Measurements from ENCODE around the gene TEX9. TPM values are rescaled to one million over a fixed set of nuclear protein-coding genes. Genes with fewer than 3 reads are reported as not detected.

The TEX9 gene
- total and polyA plus RNA-seq, 2 of the 4 experiments (the other 2 are of a cell fraction) = 0.63 to 1.4 TPM

GRCh38 chr15:56472278-56472677, 107.1 kb downstream of the TEX9 start:
- H3K27ac ChIP-seq (ENCODE audit: insufficient read depth, low read length) = no peak overlapping the region
- in situ Hi-C loops (cut with MboI; ENCODE audit: low sequenced_read_pairs) = no loop called here
- no peak overlapping the region for H3K9ac ChIP-seq (ENCODE audit: low read depth, low read length)
- no peak overlapping the region for H2AFZ ChIP-seq (replicated peaks; ENCODE audit: low read length, poor library complexity)
- H2BK15ac ChIP-seq (ENCODE audit: low read depth, low read length) = no peak overlapping the region
- H4K20me1 ChIP-seq (ENCODE audit: insufficient read depth, low read length) = no peaks in the 10 kb centered on the region
- H3K27me3 ChIP-seq (ENCODE audit: control insufficient read depth, insufficient read depth, low read length) = peaks cover 11% of the 10 kb centered on the region
- H4K8ac ChIP-seq (ENCODE audit: low read depth in 2 of 2, low read length in 2 of 2) = no peak overlapping the region
- H2BK120ac ChIP-seq (ENCODE audit: low read depth, low read length) = no peak overlapping the region
- H3K4me1 ChIP-seq (ENCODE audit: control insufficient read depth, insufficient read depth, low read length) = no peaks in the 10 kb centered on the region
- ATAC-seq (ENCODE audit: low read depth) (no peak), DNase-seq (no peak)
- no peak overlapping the region for H3K4ac ChIP-seq (ENCODE audit: low read depth, low read length)
- no peak overlapping the region for H2BK5ac ChIP-seq (ENCODE audit: low read depth, low read length, poor library complexity, severe bottlenecking)
- no peak overlapping the region for H3K14ac ChIP-seq (replicated peaks; ENCODE audit: low read depth, low read length)
- H3K23ac ChIP-seq (ENCODE audit: low read depth, low read length) = no peak overlapping the region
- POLR2A ChIA-PET (ENCODE audit: unreplicated experiment) = interaction anchor here (0.6 kb wide), 1 partner anchor 181 kb away, joined by 3 read pairs; no protein-coding TSS in a partner anchor
- no peaks in the 10 kb centered on the region for H3K9me3 ChIP-seq (ENCODE audit: control insufficient read depth, insufficient read depth, low read length)
- H4K91ac ChIP-seq (ENCODE audit: insufficient read depth, low read depth, low read length) = no peak overlapping the region
- no peak overlapping the region for H3K56ac ChIP-seq (ENCODE audit: extremely low read depth, insufficient read depth, low read length)
- no peak overlapping the region for H2AK9ac ChIP-seq (replicated peaks; ENCODE audit: low read depth, low read length, poor library complexity)
- intact Hi-C loops (cut with micrococcal nuclease) = no loop called here
- dilution Hi-C loops (cut with HindIII; ENCODE audit: low sequenced_read_pairs, unreplicated experiment) = no loop called here
- no peak overlapping the region for H2BK20ac ChIP-seq (ENCODE audit: low read depth, low read length)
- CTCF ChIA-PET = no interaction called here
- BruUV-seq (replicated peaks) = no TSS peak
- H2AK5ac ChIP-seq (ENCODE audit: low read depth, low read length) = no peak overlapping the region
- TF ChIP-seq USF2 (IDR thresholded peaks at IDR 0.05; ENCODE audit: low read depth, low read length) (no peak), RCOR1 (IDR thresholded peaks at IDR 0.05; ENCODE audit: insufficient replicate concordance, low read length) (no peak), CTCF (conservative IDR thresholded peaks at IDR 0.05; ENCODE audit: low read depth, low read length) (no peak), RFX5 (IDR thresholded peaks at IDR 0.05; ENCODE audit: low read depth, low read length) (no peak), ELK1 (IDR thresholded peaks at IDR 0.05; ENCODE audit: borderline replicate concordance, low read depth, low read length) (no peak), BHLHE40 (IDR thresholded peaks at IDR 0.05; ENCODE audit: low read depth, low read length) (no peak), MAZ (IDR thresholded peaks at IDR 0.05; ENCODE audit: borderline replicate concordance, low read depth, low read length) (no peak)
- H3K36me3 ChIP-seq (ENCODE audit: control insufficient read depth, insufficient read depth, low read length) = no peaks in the 10 kb centered on the region
- H3K9me1 ChIP-seq (ENCODE audit: insufficient read depth, low read length) = no peaks in the 10 kb centered on the region
- no peak overlapping the region for H3K4me3 ChIP-seq (ENCODE audit: insufficient read depth, low read depth, low read length)
- H4K5ac ChIP-seq (ENCODE audit: low read depth, low read length) = no peak overlapping the region
- H3K18ac ChIP-seq (ENCODE audit: low read depth, low read length) = no peak overlapping the region
- whole genome bisulfite sequencing, 2 experiments (ENCODE audit: extremely low coverage in 2 of 2, insufficient read length in 1 of 2) = 86% methylated on average over 1 of the region's 2 CpGs; no CpG with 5 or more reads in 1 of the 2 experiments
- H3K79me1 ChIP-seq (ENCODE audit: low read depth in 1 of 2, low read length in 2 of 2) = no peaks in the 10 kb centered on the region
- no peak overlapping the region for H3K4me2 ChIP-seq (ENCODE audit: low read depth, low read length)
